ENCODE data around the gene PALLD. TPM values are rescaled to one million over a fixed set of nuclear protein-coding genes. Genes with fewer than 3 reads are reported as not detected.
"Not testable (repeated sequence)": the region's sequence is repeated elsewhere in the genome, so short reads cannot be mapped to it uniquely, and the experiment has no call there.

Gene PALLD
- total RNA-seq, 1 experiment from 2014 or later = 18.3 TPM

DNA sequence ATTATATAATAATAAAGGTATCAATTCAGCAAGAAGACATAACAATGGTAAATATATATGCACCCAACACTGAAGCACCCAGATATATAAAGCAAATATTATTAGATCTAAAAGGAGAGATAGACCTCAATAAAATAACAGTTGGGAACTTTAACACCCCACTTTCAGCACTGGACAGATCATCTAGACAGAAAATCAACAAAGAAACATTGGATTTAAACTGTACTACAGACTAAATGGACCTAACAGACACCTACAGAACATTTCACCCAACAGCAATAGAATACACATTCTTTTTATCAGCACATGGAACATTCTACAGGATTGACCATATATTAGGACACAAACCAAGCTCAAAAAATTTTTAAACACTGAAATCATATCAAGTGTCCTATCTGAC lies 436.6 kb downstream of the PALLD start:
- Histone ChIP-seq H2BK20ac (ENCODE audit: low read depth, low read length, poor library complexity, severe bottlenecking) (no peak overlapping the region), H2BK120ac (ENCODE audit: low read depth, low read length, poor library complexity, severe bottlenecking) (no peak overlapping the region), H2BK5ac (ENCODE audit: insufficient read length, low read length) (no peak overlapping the region), H2AFZ (ENCODE audit: low read length) (no peak overlapping the region), H3K23ac (ENCODE audit: insufficient read length, low read depth, low read length) (no peak overlapping the region), H2BK12ac (ENCODE audit: insufficient read length, low read depth, low read length) (no peak overlapping the region), H4K91ac (ENCODE audit: insufficient read length, low read depth, low read length) (no peak overlapping the region), H3K27me3 (ENCODE audit: insufficient read depth, low read length) (no peaks in the 10 kb centered on the region), H3K4me2 (ENCODE audit: insufficient read depth, insufficient read length, low read length) (no peak overlapping the region), H3K79me2 (ENCODE audit: insufficient read depth, low read length) (no peaks in the 10 kb centered on the region), H3K27ac (ENCODE audit: insufficient read length, low read depth, low read length) (no peak overlapping the region), H3T11ph (ENCODE audit: low read length) (no peak overlapping the region), H3K18ac (ENCODE audit: insufficient read length, low read depth, low read length) (no peak overlapping the region), H3K23me2 (ENCODE audit: insufficient read length, low read depth, low read length, poor library complexity, severe bottlenecking) (no peaks in the 10 kb centered on the region), H4K20me1 (ENCODE audit: control insufficient read depth, insufficient read depth, insufficient read length) (no peaks in the 10 kb centered on the region), H3K4ac (ENCODE audit: low read depth, low read length) (no peak overlapping the region), H3K14ac (ENCODE audit: insufficient read depth, low read length) (no peak overlapping the region), H3K56ac (ENCODE audit: insufficient read length, low read depth, low read length) (no peak overlapping the region), H3K4me1 (ENCODE audit: insufficient read depth, low read length) (no peaks in the 10 kb centered on the region), H2AK5ac (ENCODE audit: insufficient read length, low read length) (no peak overlapping the region), H4K8ac (replicated peaks; ENCODE audit: insufficient read length, low read depth, low read length) (no peak overlapping the region), H3K79me1 (ENCODE audit: insufficient read depth, low read depth, low read length, poor library complexity, severe bottlenecking) (no peaks in the 10 kb centered on the region), H4K5ac (ENCODE audit: insufficient read length, low read depth, low read length) (no peak overlapping the region), H3K9ac (ENCODE audit: extremely low read depth, insufficient read length, low read length) (no peak overlapping the region), H2BK15ac (ENCODE audit: low read depth, low read length) (no peak overlapping the region), H3K9me3 (ENCODE audit: control insufficient read depth, low read depth, low read length) (no peaks in the 10 kb centered on the region)
- H3K27me3 Mint-ChIP-seq (ENCODE audit: low read depth) = no peaks in the 10 kb centered on the region
- H3K4me3 Mint-ChIP-seq = no peak overlapping the region
- peaks cover 14 to 51% (median 20%) of the 10 kb centered on the region in 3 experiments for H3K36me3 Mint-ChIP-seq (ENCODE audit: insufficient read depth in 1 of 3, low read depth in 3 of 3)
- peaks cover 23 to 29% of the 10 kb centered on the region in 2 experiments for H3K9me3 Mint-ChIP-seq
- peaks cover 6 to 8% of the 10 kb centered on the region in 2 experiments; a peak in 2 of 4 replicates for H3K4me1 Mint-ChIP-seq
- TF ChIP-seq, protein P1, sequence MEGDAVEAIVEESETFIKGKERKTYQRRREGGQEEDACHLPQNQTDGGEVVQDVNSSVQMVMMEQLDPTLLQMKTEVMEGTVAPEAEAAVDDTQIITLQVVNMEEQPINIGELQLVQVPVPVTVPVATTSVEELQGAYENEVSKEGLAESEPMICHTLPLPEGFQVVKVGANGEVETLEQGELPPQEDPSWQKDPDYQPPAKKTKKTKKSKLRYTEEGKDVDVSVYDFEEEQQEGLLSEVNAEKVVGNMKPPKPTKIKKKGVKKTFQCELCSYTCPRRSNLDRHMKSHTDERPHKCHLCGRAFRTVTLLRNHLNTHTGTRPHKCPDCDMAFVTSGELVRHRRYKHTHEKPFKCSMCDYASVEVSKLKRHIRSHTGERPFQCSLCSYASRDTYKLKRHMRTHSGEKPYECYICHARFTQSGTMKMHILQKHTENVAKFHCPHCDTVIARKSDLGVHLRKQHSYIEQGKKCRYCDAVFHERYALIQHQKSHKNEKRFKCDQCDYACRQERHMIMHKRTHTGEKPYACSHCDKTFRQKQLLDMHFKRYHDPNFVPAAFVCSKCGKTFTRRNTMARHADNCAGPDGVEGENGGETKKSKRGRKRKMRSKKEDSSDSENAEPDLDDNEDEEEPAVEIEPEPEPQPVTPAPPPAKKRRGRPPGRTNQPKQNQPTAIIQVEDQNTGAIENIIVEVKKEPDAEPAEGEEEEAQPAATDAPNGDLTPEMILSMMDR (conservative IDR thresholded peaks at IDR 0.05) = no peak
- no peak for DNase-seq
- no peak overlapping the region for H3K27ac Mint-ChIP-seq

DNA sequence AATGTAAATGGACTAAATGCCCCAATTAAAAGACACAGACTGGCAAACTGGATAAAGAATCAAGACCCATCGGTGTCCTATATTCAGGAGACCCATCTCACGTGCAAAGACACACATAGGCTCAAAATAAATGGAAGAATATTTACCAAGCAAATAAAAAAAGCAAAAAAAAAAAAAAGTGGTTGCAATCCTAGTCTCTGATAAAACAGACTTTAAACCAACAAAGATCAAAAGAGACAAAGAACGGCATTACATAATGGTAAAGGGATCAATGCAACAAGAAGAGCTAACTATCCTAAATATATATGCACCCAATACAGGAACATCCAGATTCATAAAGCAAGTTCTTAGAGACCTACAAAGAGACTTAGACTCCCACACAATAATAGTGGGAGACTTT lies 440.6 kb downstream of the PALLD start:
- H3K18ac ChIP-seq (ENCODE audit: insufficient read length, low read depth, low read length); H3K27ac ChIP-seq (ENCODE audit: insufficient read length, low read depth, low read length); H3K79me1 ChIP-seq (ENCODE audit: insufficient read depth, low read depth, low read length, poor library complexity, severe bottlenecking): not testable (repeated sequence)

More for the DNA sequence above, 440.6 kb downstream of the PALLD start:
- H3K27ac Mint-ChIP-seq; H3K27me3 ChIP-seq (ENCODE audit: insufficient read depth, low read length); H4K8ac ChIP-seq (replicated peaks; ENCODE audit: insufficient read length, low read depth, low read length); H3K9ac ChIP-seq (ENCODE audit: extremely low read depth, insufficient read length, low read length); H3K23ac ChIP-seq (ENCODE audit: insufficient read length, low read depth, low read length); H2BK5ac ChIP-seq (ENCODE audit: insufficient read length, low read length); H2AK5ac ChIP-seq (ENCODE audit: insufficient read length, low read length); H3K4me2 ChIP-seq (ENCODE audit: insufficient read depth, insufficient read length, low read length); H3K4me3 Mint-ChIP-seq; H2BK12ac ChIP-seq (ENCODE audit: insufficient read length, low read depth, low read length); H3K4me1 ChIP-seq (ENCODE audit: insufficient read depth, low read length); H2BK15ac ChIP-seq (ENCODE audit: low read depth, low read length); H4K20me1 ChIP-seq (ENCODE audit: control insufficient read depth, insufficient read depth, insufficient read length); H2BK120ac ChIP-seq (ENCODE audit: low read depth, low read length, poor library complexity, severe bottlenecking); H4K91ac ChIP-seq (ENCODE audit: insufficient read length, low read depth, low read length); DNase-seq; H3K4ac ChIP-seq (ENCODE audit: low read depth, low read length); H3K56ac ChIP-seq (ENCODE audit: insufficient read length, low read depth, low read length); H3K23me2 ChIP-seq (ENCODE audit: insufficient read length, low read depth, low read length, poor library complexity, severe bottlenecking); H2AFZ ChIP-seq (ENCODE audit: low read length); H3K79me2 ChIP-seq (ENCODE audit: insufficient read depth, low read length); H4K5ac ChIP-seq (ENCODE audit: insufficient read length, low read depth, low read length); H3K27me3 Mint-ChIP-seq (ENCODE audit: low read depth); H3K4me1 Mint-ChIP-seq; H2BK20ac ChIP-seq (ENCODE audit: low read depth, low read length, poor library complexity, severe bottlenecking); H3K9me3 ChIP-seq (ENCODE audit: control insufficient read depth, low read depth, low read length); H3K14ac ChIP-seq (ENCODE audit: insufficient read depth, low read length); H3T11ph ChIP-seq (ENCODE audit: low read length): not testable (repeated sequence)
- Mint-ChIP-seq H3K9me3 (peaks cover 15 to 22% of the 10 kb centered on the region in 2 experiments), H3K36me3 (ENCODE audit: insufficient read depth in 1 of 3, low read depth in 3 of 3) (peaks cover 9 to 47% (median 14%) of the 10 kb centered on the region in 3 experiments)
- WGBS (ENCODE audit: extremely low coverage, insufficient read length, low lambda C conversion rate) = no CpG with 5 or more reads among the region's 3 CpGs

Measured in H9 (cell line).